ENCODE measurements around the gene CSTPP1.
"Not testable (repeated sequence)": the region's sequence is repeated elsewhere in the genome, so short reads cannot be mapped to it uniquely, and the experiment has no call there.

The CSTPP1 gene

DNA sequence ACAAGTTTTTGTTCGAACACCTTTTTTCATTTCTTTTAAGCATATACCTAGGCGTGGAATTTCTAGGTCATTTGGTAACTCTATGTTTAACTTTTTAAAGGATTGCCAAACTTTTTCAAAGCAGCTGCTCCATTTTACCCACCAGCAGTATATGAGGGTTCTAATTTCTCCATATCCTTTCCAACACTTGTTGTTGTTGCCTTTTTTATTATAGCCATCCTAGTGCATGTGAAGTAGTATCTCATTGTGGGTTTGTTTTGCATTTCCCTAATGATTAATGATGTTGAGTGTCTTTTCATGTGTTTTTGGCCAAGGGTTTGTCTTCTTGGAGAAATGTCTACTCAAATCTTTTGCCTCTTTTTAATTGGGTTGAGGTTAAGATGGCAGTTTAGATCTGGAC is 24.5 kb downstream of the CSTPP1 start:
- DNase-seq = no peak

DNA sequence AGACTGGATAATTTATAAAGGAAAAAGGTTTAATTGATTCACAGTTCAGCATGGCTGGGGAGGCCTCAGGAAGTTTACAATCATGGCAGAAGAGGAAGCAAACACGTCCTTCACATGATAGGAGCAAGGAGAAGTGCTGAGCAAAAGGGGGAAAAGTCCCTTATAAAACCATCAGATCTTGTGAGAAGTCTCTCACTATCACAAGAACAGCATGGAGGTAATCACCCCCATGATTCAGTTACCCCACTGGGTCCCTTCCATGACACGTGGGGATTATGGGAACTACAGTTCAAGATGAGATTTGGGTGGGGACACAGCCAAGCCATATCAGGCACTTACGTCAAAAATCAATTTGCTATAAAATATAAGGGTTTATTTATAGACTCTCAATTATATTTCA is 25.3 kb downstream of the CSTPP1 start:
- DNase-seq = not testable (repeated sequence)

DNA sequence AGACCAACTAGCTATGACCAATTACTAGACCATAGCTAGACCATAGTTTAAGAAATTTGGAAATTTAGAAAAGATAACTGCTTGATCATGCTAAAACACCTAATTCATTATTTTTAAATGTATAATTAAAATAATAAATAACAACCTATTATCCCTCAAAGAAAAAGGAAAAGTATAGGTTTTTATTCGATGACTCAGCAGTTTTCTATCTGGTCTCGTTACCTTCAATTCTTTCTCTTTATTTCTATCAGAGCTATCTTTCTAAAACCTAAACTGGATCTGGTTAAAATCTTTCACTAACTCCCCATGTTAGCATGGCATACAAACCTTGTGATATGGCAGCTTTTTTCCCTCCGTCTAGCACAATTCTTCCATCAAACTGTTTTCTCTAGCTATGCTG is 27.3 kb downstream of the CSTPP1 start:
- no peak for DNase-seq

DNA sequence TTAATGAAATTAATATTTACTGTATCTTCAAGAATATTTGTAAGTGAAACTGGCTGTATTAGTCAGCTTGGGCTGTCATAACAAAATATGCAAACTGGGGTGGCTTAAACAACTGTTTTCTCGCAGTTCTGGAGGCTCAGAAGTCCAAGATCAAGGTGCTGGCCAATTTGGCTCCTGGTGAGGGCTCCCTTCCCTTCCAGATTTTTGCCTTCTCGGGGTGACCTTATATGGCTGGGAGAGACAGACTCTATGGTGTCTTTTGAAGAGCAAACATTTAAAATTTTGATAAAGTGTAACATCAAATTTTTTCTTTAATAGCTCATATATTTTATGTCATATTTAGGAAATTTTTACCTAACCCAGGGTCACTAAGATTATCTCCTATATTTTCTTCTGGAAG is 30.2 kb downstream of the CSTPP1 start:
- no peak for DNase-seq

DNA sequence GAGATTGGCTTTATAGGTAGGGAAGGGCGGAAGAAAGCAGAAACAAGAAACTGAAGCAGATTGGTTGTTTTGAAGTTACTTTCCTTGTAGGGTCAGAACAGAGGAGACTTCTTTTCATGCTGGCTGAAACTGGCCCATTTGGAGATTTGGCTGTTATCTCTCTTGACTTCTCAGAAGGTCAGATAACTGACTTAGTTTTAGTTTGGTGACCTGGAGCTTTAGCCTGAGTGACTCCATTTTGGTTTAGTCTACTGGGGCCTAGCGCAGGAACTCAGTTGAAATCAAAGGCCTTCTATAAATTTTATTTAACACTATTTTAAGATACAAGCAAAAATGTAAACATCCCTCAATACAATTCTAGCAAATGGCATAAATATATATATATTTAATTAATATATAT is 31.4 kb downstream of the CSTPP1 start:
- DNase-seq = no peak

- no peak for DNase-seq
These were observed 32.8 kb downstream of the CSTPP1 start for GRCh38 chr11:46969379-46969778.

- no peak for DNase-seq
These were observed 34.5 kb downstream of the CSTPP1 start for GRCh38 chr11:46970913-46971625.

- DNase-seq = no peak
These were observed 35.8 kb downstream of the CSTPP1 start for GRCh38 chr11:46972343-46972742.

DNA sequence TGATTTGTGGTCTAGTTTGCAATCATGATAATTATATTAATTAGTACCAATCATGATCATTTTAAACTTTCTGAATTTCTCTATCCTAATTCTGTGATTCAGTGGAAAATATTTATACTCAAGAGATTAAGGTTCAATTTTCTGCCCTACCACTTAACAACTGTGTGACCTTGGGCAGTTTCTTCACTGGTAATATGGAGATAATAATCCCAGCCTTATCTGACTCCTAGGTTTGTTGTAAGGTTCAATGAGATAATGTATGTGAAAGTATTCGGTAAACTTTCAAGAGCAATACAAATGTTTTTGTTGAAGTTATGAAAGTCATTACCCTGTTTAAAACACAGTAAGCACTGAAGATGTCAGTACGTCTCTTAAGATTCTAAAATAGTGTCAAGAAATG is 36.3 kb downstream of the CSTPP1 start:
- DNase-seq = no peak

DNA sequence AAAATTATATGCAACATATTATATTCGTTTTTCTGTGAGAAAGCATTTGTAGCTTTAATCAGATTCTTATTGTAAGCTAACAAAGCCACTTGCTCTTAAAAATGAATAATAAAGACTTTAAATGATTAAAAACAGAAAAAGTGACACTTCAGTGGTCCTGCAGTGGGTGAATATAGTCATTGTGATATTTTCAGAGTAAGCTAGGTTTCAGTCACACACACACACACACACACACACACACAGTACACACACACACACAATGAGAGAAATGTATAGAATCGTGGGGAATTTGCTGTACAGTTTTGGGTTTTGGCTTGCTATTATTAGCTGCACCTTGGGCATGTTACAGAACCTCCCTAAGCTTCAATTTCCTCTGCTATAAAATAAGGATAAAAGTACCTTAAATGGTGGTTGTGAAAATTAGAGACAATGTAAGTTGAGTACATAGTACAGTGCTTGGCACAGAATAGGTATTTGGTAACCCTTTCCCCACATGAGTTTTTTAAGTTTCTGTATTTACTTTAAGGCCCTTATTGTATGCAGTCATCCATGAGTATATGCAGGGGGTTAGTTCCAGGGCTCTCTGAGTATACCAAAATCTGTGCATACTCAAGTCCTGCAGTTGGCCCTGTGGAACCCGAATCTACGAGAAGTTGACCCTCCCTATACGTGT is 39.8 kb downstream of the CSTPP1 start:
- no peak for DNase-seq

DNA sequence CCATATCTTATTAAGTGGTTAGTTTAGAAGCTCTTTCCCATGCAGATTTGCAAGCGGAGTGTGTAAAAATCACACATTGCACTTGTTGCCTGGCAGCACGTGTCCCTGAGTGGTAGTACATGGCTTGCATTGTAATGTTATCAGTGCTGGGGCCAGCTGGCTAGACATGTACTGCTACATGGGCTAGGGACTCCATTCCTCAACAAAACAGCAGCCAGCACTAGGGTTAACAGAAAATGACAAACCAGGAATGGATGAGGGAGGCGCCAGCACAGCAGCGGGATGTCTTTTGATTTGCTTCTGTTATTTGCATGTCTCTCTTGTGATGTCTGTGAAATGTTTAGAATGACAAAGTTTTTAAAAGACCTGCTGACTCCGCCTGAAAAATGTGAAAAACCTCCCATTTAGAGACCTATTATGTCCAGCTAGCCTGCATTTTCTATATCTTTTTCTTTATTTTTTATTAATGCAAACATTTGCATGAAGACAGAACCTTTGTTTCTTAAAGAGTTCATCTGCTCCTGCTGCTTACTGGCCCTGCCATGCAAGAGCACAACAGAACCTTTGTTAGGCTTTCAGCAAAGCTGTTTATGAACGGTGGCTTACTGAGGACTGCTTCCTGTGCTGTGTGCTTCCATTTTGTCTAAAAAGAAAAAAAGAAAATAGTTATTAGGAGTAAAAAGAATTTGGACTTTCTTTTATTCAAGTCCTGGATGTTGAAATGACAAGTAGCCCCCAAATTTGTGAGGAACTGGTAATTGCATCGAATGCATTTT is 40.7 kb downstream of the CSTPP1 start:
- DNase-seq = no peak

GRCh38 chr11:46978005-46978491 is 41.5 kb downstream of the CSTPP1 start:
- no peak for DNase-seq

GRCh38 chr11:46979358-46979757 is 42.8 kb downstream of the CSTPP1 start:
- DNase-seq = no peak

DNA sequence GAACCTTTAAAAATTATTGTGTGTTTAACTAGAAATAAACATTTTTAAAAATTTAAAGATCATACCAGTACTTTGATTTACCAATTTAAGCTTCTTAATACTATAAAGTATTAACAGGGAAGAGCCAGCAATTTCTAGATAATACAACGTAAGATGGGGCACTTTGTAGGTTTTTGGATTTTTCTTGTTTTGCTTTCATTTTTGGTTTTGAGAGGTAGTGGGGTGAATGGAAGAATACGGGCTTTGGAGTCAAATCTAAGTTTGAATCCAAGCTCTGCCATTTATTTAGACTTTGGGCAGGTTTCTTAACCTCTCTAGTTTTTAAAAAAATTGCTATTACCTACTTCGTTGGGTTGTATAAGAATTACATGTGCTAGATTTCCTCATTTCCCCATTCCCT is 44.9 kb downstream of the CSTPP1 start:
- DNase-seq = no peak

- no peak for DNase-seq
These were observed 46.4 kb downstream of the CSTPP1 start for GRCh38 chr11:46982797-46983452.

DNA sequence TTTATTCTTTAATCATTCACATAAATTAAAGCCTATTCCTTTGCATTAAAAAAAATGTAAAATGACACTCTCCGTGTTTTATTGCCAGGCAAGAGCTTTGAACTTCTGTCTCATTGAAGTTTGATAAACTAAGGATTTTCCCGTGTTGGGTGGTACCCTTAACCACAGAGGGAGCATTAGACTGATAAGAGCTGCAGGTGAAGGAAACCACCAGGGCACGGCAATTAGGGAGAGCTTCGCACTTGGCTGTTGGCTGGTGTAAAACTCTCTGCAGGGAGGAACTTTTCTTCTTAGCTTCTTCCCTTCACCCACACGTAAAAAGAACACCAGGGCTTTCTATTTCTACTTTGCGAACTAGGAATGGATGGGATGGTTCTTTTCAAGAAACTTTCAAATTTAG is 47.0 kb downstream of the CSTPP1 start:
- DNase-seq = no peak

GRCh38 chr11:46984548-46984947 is 48.0 kb downstream of the CSTPP1 start:
- DNase-seq = no peak

DNA sequence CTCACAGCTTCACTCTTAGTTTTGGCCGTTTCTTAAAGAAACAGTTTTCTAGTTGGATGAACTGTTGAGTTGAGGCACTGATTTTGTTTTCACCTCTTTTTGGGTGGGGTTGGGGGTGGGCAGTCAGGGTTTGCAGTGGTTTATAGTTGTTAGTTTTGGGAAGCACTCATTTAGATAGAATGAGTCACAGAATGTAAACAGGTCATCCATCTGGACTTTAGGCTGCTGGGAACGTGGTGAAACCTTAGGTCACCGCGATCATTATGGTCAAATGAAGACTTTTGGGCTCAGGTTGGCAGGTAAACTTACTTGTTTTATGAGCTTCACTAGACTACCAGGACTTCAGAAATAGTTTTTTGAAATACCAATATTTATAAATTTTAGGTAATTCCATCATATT is 48.4 kb downstream of the CSTPP1 start:
- no peak for DNase-seq

DNA sequence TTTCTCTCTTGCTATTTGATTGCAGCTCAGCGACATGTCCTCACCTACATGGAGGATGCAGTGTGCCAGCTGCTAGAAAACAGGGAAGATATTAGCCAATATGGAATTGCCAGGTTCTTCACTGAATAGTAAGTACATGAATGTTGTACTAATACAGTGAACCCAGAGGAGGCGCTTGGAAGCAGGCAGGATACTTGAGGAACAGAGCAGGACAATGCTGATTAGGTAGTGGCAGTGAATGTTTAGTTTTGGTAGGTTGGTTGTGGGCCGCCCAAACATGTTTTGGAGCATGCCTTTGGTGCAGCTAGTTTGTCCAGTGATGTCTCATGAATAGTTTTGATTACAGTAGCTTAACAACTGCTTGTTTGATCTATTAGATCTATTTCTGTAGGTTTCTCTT is 50.6 kb downstream of the CSTPP1 start:
- no peak for DNase-seq

DNA sequence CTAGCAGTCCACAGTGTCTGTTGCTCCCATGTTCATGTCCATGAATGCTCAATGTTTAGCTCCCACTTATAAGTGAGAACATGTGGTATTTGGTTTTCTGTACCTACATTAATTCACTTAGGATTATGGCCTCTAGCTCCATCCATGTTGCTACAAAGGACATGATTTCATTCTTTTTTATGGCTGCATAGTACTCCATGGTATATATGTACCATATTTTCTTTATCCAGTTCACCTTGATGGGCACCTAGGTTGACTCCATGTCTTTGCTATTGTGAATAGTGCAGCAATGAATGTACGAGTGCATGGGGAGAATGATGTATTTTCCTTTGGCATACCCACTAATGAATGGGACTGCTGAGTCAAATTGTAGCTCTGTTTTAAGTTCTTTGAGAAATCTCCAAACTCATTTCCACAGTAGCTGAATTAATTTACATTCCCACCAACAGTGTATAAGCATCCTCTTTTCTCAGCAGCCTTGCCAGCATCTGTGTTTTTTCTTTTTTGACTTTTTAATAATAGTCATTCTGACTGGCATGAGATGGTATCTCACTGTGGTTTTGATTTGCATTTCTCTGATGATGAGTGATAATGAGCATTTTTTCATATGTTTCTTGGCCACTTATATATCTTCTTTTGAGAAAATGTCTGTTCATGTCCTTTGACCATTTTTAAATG is 53.4 kb downstream of the CSTPP1 start:
- not testable (repeated sequence) for DNase-seq

DNA sequence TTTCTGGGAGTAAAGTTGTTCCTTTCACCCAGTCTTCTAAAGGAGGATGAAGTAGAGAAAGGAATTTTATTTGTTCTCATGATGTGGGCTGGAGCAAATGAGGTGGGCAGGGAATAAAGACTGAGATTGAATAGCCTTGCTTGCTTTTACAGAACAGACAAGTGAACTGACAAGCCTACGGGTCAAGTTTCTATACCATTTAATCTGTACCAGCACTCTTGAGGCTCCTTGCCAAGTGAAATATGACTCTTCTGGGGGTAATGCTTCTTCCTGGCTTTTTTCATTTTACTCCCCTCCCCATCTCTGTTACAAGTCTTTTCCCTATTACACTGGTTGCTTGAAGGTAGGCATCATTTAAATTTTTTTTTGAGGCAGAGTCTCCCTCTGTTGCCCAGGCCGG is 54.8 kb downstream of the CSTPP1 start:
- DNase-seq = no peak

- not testable (repeated sequence) for DNase-seq
These were observed 55.8 kb downstream of the CSTPP1 start for GRCh38 chr11:46992386-46992785.

DNA sequence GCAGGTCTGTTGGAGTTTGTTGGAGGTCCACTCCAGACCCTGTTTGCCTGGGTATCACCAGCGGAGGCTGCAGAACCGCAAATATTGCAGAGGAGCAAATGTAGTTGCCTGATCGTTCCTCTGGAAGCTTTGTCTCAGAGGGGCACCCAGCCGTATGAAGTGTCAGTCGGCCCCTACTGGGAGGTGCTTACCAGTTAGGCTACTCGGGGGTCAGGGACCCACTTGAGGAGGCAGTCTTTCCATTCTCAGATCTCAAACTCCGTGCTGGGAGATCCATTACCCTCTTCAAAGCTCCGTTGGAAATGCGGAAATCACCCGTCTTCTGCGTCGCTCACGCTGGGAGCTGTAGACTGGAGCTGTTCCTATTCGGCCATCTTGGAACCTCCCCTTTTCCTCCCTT is 61.2 kb downstream of the CSTPP1 start:
- DNase-seq = not testable (repeated sequence)

Data from NCI-H446 treated with DMSO at 0.1 percent for 48 hours (cell line).